H9 (cell line): Measurements from ENCODE around the gene DCUN1D2. TPM values are rescaled to one million over a fixed set of nuclear protein-coding genes. Genes with fewer than 3 reads are reported as not detected.

Experiments used
- DNase-seq: peaks from one replicate; pipeline ENCODE4 v3.0.0-alpha.2; 2017
- H2AFZ ChIP-seq: one replicate; pipeline ENCODE4 v1.6.1; 2013; ENCODE audit warnings: mild to moderate bottlenecking, low read length, control low read depth, moderate library complexity
- H2AK5ac ChIP-seq: 2 replicates; pipeline ENCODE4 v1.6.1; 2013; ENCODE audit warnings: low read length, control low read depth, mixed read lengths; ENCODE audit not compliant: insufficient read length
- H2BK120ac ChIP-seq: one replicate; pipeline ENCODE4 v1.6.1; 2013; ENCODE audit warnings: low read depth, mild to moderate bottlenecking, low read length, control low read depth, inconsistent platforms; ENCODE audit not compliant: poor library complexity, severe bottlenecking
- H2BK12ac ChIP-seq: 2 replicates; pipeline ENCODE4 v1.6.1; 2013; ENCODE audit warnings: low read length, control low read depth, mixed read lengths, low read depth; ENCODE audit not compliant: insufficient read length
- H2BK15ac ChIP-seq: 2 replicates; pipeline ENCODE4 v1.6.1; 2013; ENCODE audit warnings: low read depth, low read length, control low read depth
- H2BK20ac ChIP-seq: one replicate; pipeline ENCODE4 v1.6.1; 2013; ENCODE audit warnings: low read depth, mild to moderate bottlenecking, low read length, control low read depth, inconsistent platforms; ENCODE audit not compliant: poor library complexity, severe bottlenecking
- H2BK5ac ChIP-seq: 2 replicates; pipeline ENCODE4 v1.6.1; 2013; ENCODE audit warnings: low read length, control low read depth, mixed read lengths; ENCODE audit not compliant: insufficient read length
- H3K14ac ChIP-seq: 2 replicates; pipeline ENCODE4 v1.6.1; 2013; ENCODE audit warnings: low read length, control low read depth; ENCODE audit not compliant: insufficient read depth
- H3K18ac ChIP-seq: 2 replicates; pipeline ENCODE4 v1.6.1; 2013; ENCODE audit warnings: low read depth, mild to moderate bottlenecking, mixed read lengths, low read length, control low read depth; ENCODE audit not compliant: insufficient read length
- H3K23ac ChIP-seq: 2 replicates; pipeline ENCODE4 v1.6.1; 2013; ENCODE audit warnings: low read length, control low read depth, mixed read lengths, low read depth; ENCODE audit not compliant: insufficient read length
- H3K23me2 ChIP-seq: 2 replicates; pipeline ENCODE4 v1.6.1; 2013; ENCODE audit warnings: low read depth, mild to moderate bottlenecking, mixed read lengths, low read length, control low read depth; ENCODE audit not compliant: insufficient read length, poor library complexity, severe bottlenecking
- H3K27ac ChIP-seq: 2 replicates; pipeline ENCODE4 v1.5.1; 2013; ENCODE audit warnings: low read length, control low read depth, mixed read lengths, low read depth; ENCODE audit not compliant: insufficient read length
- H3K27me3 ChIP-seq: 2 replicates; pipeline ENCODE4 v1.6.1; 2013; ENCODE audit warnings: low read length, control low read depth, inconsistent platforms; ENCODE audit not compliant: insufficient read depth
- H3K4ac ChIP-seq: 2 replicates; pipeline ENCODE4 v1.6.1; 2013; ENCODE audit warnings: low read depth, mild to moderate bottlenecking, control low read depth, inconsistent platforms, low read length, moderate library complexity
- H3K4me1 ChIP-seq: 2 replicates; pipeline ENCODE4 v1.6.1; 2013; ENCODE audit warnings: low read length, control low read depth, inconsistent platforms; ENCODE audit not compliant: insufficient read depth
- H3K4me2 ChIP-seq: 2 replicates; pipeline ENCODE4 v1.6.1; 2013; ENCODE audit warnings: low read length, control low read depth, mixed read lengths; ENCODE audit not compliant: insufficient read length, insufficient read depth
- H3K56ac ChIP-seq: 2 replicates; pipeline ENCODE4 v1.6.1; 2013; ENCODE audit warnings: low read depth, mild to moderate bottlenecking, mixed read lengths, low read length, control low read depth; ENCODE audit not compliant: insufficient read length
- H3K79me1 ChIP-seq: 2 replicates; pipeline ENCODE4 v1.6.1; 2013; ENCODE audit warnings: low read depth, mild to moderate bottlenecking, moderate library complexity, low read length, control low read depth, inconsistent platforms; ENCODE audit not compliant: insufficient read depth, poor library complexity, severe bottlenecking
- H3K79me2 ChIP-seq: 2 replicates; pipeline ENCODE4 v1.6.1; 2013; ENCODE audit warnings: low read length, control low read depth, inconsistent platforms; ENCODE audit not compliant: insufficient read depth
- H3K9ac ChIP-seq: 2 replicates; pipeline ENCODE4 v1.6.1; 2013; ENCODE audit warnings: low read length, control low read depth, mixed read lengths; ENCODE audit not compliant: insufficient read length; ENCODE audit errors: extremely low read depth
- H3K9me3 ChIP-seq: one replicate; pipeline ENCODE4 v1.6.1; 2013; ENCODE audit warnings: low read depth, low read length, inconsistent platforms; ENCODE audit not compliant: control insufficient read depth
- H3T11ph ChIP-seq: one replicate; pipeline ENCODE4 v1.6.1; 2013; ENCODE audit warnings: mild to moderate bottlenecking, low read length, control low read depth, inconsistent platforms
- H4K20me1 ChIP-seq: one replicate; pipeline ENCODE4 v1.6.1; 2013; ENCODE audit not compliant: control insufficient read depth, insufficient read length, insufficient read depth
- H4K5ac ChIP-seq: 2 replicates; pipeline ENCODE4 v1.6.1; 2013; ENCODE audit warnings: low read depth, mild to moderate bottlenecking, mixed read lengths, low read length, control low read depth; ENCODE audit not compliant: insufficient read length
- H4K8ac ChIP-seq: replicated peaks from 2 replicates; pipeline ENCODE4 v1.6.1; 2013; ENCODE audit warnings: low read length, control low read depth, mixed read lengths, low read depth; ENCODE audit not compliant: insufficient read length
- H4K91ac ChIP-seq: 2 replicates; pipeline ENCODE4 v1.6.1; 2013; ENCODE audit warnings: low read depth, mild to moderate bottlenecking, moderate library complexity, mixed read lengths, low read length, control low read depth; ENCODE audit not compliant: insufficient read length
- H3K27ac Mint-ChIP-seq, 3 experiments: 2 replicates in 2 of 3; 3 replicates in 1 of 3; pipeline ENCODE4 v1.8.0; 2020 to 2021; ENCODE audit warnings: mixed read lengths in 3 of 3, mild to moderate bottlenecking in 1 of 3, moderate library complexity in 1 of 3
- H3K27me3 Mint-ChIP-seq: 2 replicates; pipeline ENCODE4 v1.8.0; 2021; ENCODE audit warnings: low read depth, mild to moderate bottlenecking, moderate library complexity, mixed read lengths
- H3K36me3 Mint-ChIP-seq, 3 experiments: 2 replicates in 2 of 3; 3 replicates in 1 of 3; pipeline ENCODE4 v1.8.0; 2020 to 2021; ENCODE audit warnings: low read depth in 3 of 3, mixed read lengths in 3 of 3; ENCODE audit not compliant: insufficient read depth in 1 of 3
- H3K4me1 Mint-ChIP-seq, 2 experiments: 2 replicates each; pipeline ENCODE4 v1.8.0; 2020; ENCODE audit warnings: mixed read lengths in 2 of 2
- H3K4me3 Mint-ChIP-seq, 2 experiments: 2 replicates in 1 of 2; 3 replicates in 1 of 2; pipeline ENCODE4 v1.8.0; 2020 to 2021; ENCODE audit warnings: mild to moderate bottlenecking in 2 of 2, mixed read lengths in 2 of 2, moderate library complexity in 1 of 2
- H3K9me3 Mint-ChIP-seq, 2 experiments: 2 replicates in 1 of 2; 3 replicates in 1 of 2; pipeline ENCODE4 v1.8.0; 2020; ENCODE audit warnings: mild to moderate bottlenecking in 2 of 2, mixed read lengths in 2 of 2, moderate library complexity in 1 of 2
- WGBS: extraction: QIAGEN DNeasy Blood & Tissue Kit; methylation state at CpG from one replicate; pipeline ENCODE4 v1.1.7; 2013; ENCODE audit warnings: missing lambda C conversion rate, low lambda C conversion rate, mixed read lengths; ENCODE audit not compliant: insufficient read length; ENCODE audit errors: extremely low coverage; 5-methylcytosine and 5-hydroxymethylcytosine counted together
- total RNA-seq: library from RNA; stranded (reverse); gene quantifications from 2 replicates; pipeline ENCODE4 v1.2.1, GENCODE V29; 2021
- TF ChIP-seq, protein P1 (sequence below): fragments of 200-600 bp; sonication (generic); conservative IDR thresholded peaks from 3 replicates; pipeline ENCODE4 v1.8.0; 2021; ENCODE audit warnings: antibody characterized with exemption, mild to moderate bottlenecking

The DCUN1D2 gene
- total RNA-seq, 1 experiment from 2014 or later, result 36.8 TPM

DNA sequence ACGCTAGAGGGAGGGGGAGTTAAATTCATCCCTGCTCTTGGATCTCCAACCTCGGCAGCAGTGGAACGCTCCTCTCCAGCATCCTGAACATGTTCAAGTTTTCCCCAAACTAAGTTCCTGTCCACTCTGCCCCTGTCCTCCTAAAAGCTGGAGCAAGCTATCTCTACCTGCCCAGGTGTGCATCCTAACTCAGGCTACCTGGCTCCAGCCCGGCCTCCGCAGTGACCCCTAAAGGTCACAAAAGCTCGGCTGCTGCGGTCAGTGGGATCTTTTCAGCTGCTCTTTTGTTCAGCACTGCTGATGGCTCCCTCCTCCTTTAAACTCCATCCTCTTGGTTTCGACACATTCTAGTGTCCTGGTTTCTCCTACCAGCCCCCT, 1.4 kb downstream of the DCUN1D2 start:
- peak overlapping the region; percentile 44 to 93 (median 87); a peak in 5 of 7 replicates for H3K27ac Mint-ChIP-seq
- H3K23ac ChIP-seq, result no peak overlapping the region
- peaks cover 2 to 20% (median 13%) of the 10 kb centered on the region in 3 experiments; a peak in 5 of 7 replicates for H3K36me3 Mint-ChIP-seq
- TF ChIP-seq, protein P1, sequence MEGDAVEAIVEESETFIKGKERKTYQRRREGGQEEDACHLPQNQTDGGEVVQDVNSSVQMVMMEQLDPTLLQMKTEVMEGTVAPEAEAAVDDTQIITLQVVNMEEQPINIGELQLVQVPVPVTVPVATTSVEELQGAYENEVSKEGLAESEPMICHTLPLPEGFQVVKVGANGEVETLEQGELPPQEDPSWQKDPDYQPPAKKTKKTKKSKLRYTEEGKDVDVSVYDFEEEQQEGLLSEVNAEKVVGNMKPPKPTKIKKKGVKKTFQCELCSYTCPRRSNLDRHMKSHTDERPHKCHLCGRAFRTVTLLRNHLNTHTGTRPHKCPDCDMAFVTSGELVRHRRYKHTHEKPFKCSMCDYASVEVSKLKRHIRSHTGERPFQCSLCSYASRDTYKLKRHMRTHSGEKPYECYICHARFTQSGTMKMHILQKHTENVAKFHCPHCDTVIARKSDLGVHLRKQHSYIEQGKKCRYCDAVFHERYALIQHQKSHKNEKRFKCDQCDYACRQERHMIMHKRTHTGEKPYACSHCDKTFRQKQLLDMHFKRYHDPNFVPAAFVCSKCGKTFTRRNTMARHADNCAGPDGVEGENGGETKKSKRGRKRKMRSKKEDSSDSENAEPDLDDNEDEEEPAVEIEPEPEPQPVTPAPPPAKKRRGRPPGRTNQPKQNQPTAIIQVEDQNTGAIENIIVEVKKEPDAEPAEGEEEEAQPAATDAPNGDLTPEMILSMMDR, result peak; percentile 64
- no peak overlapping the region for H2BK5ac ChIP-seq
- H3K4me3 Mint-ChIP-seq, result peak overlapping the region; percentile 89 to 92
- peaks cover 17% of the 10 kb centered on the region for H3K23me2 ChIP-seq
- H4K5ac ChIP-seq, result no peak overlapping the region
- H3K9me3 Mint-ChIP-seq, result peaks cover 0 to 2% of the 10 kb centered on the region in 2 experiments; a peak in 3 of 5 replicates
- no peak overlapping the region for H2BK20ac ChIP-seq
- no peak overlapping the region for H3K14ac ChIP-seq
- H3K27me3 ChIP-seq, result no peaks in the 10 kb centered on the region
- no peak overlapping the region for H3K18ac ChIP-seq
- peak overlapping the region; percentile 76 for H3K9ac ChIP-seq
- no peak overlapping the region for H4K8ac ChIP-seq
- no peak overlapping the region for H3T11ph ChIP-seq
- no peak overlapping the region for H3K27ac ChIP-seq
- H3K27me3 Mint-ChIP-seq, result no peaks in the 10 kb centered on the region; the same call in 1 of the 2 replicates
- peak overlapping the region; percentile 75 for H3K4me2 ChIP-seq
- no peaks in the 10 kb centered on the region for H4K20me1 ChIP-seq
- no CpG with 5 or more reads among the region's 8 CpGs for WGBS
- H4K91ac ChIP-seq, result no peak overlapping the region
- no peak overlapping the region for H2BK120ac ChIP-seq
- H2AK5ac ChIP-seq, result no peak overlapping the region
- peaks cover 36% of the 10 kb centered on the region; the same call in 1 of the 2 replicates for H3K79me2 ChIP-seq
- H3K79me1 ChIP-seq, result peaks cover 4% of the 10 kb centered on the region
- H2BK12ac ChIP-seq, result no peak overlapping the region
- peak; percentile 76 for DNase-seq
- no peak overlapping the region for H2BK15ac ChIP-seq
- peaks cover 64 to 67% of the 10 kb centered on the region in 2 experiments for H3K4me1 Mint-ChIP-seq
- H3K56ac ChIP-seq, result no peak overlapping the region
- H3K4me1 ChIP-seq, result peaks cover 6% of the 10 kb centered on the region; the same call in 1 of the 2 replicates
- no peaks in the 10 kb centered on the region for H3K9me3 ChIP-seq
- H3K4ac ChIP-seq, result no peak overlapping the region
- no peak overlapping the region for H2AFZ ChIP-seq
